Transverse colon (tissue), 4 donors: ENCODE measurements around the gene RBSN.

Experiments
- EP300 ChIP-seq: sonication (generic); formaldehyde crosslinking; IDR thresholded peaks from one replicate; pipeline ENCODE4 v1.6.1; 2017; ENCODE audit warnings: antibody characterized with exemption, low read depth
- POLR2A ChIP-seq: fragments of 450-650 bp; IDR thresholded peaks from one replicate; pipeline ENCODE4 v1.6.1; 2016; ENCODE audit warnings: antibody characterized with exemption, mild to moderate bottlenecking, moderate library complexity
- POLR2AphosphoS5 ChIP-seq, 3 donors: sonication (generic); formaldehyde crosslinking; IDR thresholded peaks; one replicate each; pipeline ENCODE4 v1.6.1; 2016; ENCODE audit warnings: antibody characterized with exemption in 3 of 3
- TF ChIP-seq, protein P1 (sequence below), 5 experiments: fragments of 200-600 bp in 3 of 5; fragments of 450-650 bp in 2 of 5; sonication (generic) in 3 of 5; IDR thresholded peaks; 1 replicate in 2 of 5; 2 replicates in 3 of 5; pipeline ENCODE4 v1.5.1; 2016 to 2017; ENCODE audit warnings: antibody characterized with exemption in 5 of 5, inconsistent platforms in 3 of 5, mild to moderate bottlenecking in 2 of 5, moderate library complexity in 1 of 5

DNA sequence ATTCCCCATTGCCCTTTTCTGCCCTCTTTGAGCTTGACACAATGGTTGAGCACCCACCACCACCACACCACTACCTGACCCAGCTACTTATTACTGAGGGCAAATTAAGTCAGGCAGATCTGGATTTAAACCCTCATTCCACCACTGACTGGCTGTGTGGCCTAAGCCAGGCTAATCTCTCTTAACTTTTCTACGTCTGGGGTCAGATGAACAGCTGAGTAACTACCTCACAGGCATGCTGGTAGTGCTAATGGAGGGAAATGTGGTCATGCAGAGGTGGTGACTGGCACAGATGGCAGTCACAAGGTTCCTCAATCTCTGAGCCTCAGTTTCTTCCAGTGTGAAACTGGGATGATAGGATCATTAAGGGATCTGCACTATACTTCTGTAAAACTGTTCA is 29.5 kb downstream of the RBSN start:
- TF ChIP-seq POLR2A (no peak), EP300 (no peak), POLR2AphosphoS5 (IDR thresholded peaks at IDR 0.05) (no peak)
- TF ChIP-seq, protein P1, sequence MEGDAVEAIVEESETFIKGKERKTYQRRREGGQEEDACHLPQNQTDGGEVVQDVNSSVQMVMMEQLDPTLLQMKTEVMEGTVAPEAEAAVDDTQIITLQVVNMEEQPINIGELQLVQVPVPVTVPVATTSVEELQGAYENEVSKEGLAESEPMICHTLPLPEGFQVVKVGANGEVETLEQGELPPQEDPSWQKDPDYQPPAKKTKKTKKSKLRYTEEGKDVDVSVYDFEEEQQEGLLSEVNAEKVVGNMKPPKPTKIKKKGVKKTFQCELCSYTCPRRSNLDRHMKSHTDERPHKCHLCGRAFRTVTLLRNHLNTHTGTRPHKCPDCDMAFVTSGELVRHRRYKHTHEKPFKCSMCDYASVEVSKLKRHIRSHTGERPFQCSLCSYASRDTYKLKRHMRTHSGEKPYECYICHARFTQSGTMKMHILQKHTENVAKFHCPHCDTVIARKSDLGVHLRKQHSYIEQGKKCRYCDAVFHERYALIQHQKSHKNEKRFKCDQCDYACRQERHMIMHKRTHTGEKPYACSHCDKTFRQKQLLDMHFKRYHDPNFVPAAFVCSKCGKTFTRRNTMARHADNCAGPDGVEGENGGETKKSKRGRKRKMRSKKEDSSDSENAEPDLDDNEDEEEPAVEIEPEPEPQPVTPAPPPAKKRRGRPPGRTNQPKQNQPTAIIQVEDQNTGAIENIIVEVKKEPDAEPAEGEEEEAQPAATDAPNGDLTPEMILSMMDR (IDR thresholded peaks at IDR 0.05), result no peak
